NCI-H1048 (cell line): ENCODE data around the gene PRR23E.

Experiments
- DNase-seq: peaks from one replicate; lab custom pipeline; 2025; lab: John Stamatoyannopoulos, UW

PRR23E gene

DNA sequence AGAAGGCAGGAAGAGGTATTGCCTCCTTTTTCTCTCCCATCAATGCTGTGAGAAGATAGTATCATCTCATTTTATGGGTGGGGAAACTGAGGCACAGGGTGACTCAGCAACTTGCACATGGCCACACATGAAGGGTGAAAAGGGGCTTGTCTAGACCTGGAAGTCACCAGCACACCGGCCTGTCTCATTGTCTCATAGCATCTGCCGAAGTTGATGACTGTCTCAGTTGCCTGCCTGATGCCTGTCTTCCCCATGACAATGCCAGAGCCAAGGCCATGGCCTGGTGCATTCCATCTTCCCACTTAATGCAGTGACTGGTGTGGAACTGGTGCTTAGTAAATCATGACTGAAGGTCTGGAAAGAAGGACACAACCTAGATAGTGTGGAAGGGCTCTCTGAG, 27.9 kb upstream of the PRR23E start:
- no peak for DNase-seq

DNA sequence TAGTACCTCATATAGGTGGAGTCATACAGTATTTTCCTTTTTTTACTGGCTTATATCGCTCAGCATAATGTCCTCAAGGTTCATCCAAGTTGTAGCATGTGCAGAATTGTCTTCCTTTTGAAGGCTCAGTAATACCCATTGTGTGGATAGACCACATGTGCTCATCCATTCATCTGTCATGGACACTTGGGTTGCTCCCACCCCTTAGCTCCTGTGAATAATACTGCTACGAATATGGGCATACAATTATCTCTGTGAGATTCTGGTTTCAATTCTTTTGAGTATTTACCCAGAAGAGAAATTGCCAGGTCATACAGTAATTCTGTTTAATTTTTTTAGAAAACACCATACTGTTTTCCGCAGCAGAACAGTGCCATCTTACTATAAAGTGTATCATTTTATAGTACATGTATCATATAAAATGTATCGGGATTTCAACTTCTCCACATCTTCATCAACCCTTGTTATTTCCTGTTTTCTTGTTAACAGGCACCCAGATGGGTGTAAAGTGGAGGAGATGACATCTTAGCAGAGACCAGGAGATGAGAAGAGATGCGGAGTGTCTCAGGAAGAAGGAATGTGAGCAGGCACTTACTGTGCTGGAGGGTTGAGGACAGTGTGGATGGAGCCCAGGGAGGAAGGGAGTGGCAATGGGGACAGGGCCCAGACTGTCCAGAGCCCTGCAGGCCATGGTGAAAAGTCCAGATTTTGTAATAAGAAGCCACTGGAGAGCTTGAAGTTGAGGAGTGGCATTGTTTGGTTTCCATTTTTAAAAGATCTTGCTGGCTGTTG, 27.0 kb upstream of the PRR23E start:
- no peak for DNase-seq

DNA sequence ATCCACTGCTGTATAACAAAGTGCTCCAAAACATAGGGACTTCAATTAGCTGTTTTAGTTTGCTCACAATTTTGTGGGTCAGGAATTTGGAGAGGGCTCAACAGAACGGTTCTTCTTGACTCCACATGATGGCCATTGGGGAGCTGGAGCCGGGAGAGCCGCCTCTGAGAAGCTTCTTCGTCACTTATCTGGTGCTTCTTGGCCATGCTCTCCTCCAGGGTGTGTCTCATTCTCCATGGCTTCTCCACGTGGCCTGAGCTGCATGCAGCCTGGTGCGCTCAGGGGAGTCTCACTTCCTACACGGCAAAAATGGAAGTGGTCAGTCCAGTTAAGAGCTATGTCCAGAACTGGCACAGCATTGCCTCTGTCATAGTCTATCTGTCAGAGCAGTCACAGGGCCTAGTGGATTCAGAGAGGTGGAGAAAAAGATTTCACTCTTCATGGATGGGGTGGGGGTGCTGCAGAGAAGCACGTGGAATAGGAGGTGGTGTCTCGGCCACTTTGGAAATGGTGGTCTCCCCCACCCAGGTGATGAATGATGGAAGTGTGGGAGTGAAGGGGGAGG, 26.3 kb upstream of the PRR23E start:
- no peak for DNase-seq

DNA sequence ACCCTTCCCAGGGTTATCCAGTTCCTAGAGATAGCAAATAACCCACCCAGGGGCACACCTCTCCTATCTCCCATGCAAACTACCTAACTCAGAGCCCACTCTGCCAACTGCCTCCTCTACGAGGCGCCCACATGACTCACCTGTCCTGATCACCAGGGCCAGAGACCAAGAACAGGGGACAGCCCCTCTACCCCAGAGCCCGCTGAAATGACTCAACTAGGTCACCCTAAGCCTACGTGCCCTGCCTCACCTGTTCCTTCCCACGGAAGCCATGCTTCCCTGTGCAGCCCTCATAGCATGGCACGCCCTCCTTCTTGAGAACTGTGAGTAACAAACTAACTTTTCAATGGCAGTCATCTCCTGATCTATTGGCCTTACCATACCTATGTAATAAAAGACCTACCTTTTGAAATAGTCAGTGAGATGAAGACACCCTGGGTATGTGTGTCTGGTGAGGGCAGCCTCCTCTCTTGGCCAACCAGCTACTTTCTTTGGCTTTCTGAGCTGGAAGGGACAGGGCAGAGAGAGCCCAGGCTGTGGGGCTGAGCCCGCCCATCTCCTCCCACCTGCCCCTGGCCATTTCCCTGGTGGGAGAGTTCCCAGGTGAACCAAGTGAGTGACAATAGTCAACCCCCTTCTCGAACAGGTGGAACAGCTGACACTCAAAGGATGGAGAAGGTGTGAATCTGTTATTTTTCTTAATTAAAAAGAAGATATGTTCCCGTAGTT, 25.5 kb upstream of the PRR23E start:
- no peak for DNase-seq

DNA sequence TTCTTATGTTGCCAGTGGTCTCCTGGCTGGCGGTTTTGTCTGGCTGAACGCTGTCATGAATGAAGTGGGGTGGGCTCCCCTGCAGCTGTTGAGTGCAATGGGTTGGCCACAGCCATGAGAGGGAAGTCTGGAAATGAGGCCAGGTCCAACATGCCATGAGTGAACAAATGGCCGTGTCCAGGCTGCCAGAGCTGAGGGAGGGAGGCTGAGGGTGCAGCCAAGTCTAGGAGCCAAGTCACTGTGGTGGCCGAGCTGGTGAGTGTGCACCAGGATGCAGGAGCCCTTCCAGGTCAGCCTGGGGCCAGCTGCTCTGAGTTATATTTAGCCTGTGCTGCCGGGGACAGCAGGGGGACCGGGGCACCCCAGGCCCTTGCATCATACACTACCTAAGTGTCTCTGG, 24.7 kb upstream of the PRR23E start:
- DNase-seq: no peak

DNA sequence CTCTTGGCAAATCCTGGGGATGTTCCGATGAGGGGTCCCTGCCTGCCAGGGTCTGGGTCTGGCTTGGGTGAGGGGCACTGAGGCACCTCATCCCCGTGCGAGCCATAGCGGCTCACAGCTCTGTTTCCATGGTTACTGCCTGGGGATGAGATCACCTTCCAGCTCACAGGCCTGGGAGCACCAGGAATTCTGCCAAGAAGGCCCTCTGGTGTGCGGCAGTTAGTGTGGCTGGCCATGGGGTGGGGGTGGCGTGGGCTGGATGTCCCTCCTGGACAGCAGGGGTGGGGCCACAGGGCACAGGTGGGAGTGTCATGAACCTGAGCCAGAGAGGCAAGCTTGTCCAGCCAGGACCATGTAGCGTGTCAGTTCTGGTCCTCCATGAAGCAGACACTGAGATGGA, 22.1 kb upstream of the PRR23E start:
- DNase-seq: no peak

DNA sequence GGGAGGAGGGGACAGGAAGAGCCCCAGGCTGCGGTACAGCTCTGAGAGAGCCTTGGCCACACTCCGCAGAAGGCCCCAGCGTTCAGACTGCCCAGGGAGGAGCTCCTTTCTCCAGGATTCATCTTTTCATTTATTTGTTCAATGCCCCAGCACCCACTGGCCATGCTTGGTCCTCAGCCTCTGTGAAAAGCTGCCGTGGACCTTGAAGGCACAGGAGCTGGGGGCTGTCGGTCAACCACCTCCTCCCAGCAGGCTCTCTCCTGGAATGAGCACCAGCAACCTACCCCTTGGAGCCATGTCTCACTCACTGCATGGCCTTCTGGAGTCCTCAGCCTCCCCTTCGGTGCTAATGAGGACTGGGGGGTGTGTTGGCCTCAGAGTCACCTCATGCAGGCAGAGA, 21.6 kb upstream of the PRR23E start:
- DNase-seq: no peak

DNA sequence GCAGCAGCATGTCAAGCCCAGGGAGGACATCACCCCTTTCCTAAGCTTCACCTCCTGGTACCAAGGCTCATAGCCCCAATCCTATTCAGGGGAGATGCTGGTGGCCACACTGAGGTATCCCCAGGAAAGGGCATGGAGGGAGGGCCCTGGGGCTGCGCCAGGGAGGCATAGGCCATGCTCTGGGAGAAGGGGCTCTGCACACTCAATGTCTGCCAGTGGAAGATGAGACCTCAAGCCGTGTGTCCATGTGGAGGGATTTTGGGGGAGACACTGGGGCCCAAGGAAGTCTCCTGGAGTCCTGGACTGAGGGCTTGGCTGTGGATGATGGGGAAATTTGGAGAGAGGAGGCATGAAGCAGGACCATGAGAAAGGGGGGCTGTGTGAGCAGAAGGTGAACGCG, 21.2 kb upstream of the PRR23E start:
- no peak for DNase-seq

DNA sequence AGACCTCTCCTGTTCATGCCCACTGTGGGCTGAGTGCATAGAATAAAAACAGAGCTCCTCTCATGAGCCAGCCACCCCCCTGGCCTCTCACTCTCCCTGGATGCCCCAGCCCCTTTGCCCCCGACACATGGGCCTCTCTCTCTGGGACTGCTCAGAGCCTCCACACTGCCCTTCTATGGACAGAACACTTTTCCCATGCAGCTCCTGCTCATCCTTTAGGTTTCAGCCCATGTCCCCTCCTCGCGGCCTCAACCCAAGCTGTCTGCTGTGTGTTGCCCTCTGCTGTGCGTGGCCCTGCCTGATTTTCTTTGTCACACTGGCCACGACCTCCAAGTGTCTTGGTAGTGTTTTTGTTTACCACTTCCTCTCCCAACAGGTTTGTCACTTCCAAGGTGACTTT, 20.7 kb upstream of the PRR23E start:
- DNase-seq: no peak

DNA sequence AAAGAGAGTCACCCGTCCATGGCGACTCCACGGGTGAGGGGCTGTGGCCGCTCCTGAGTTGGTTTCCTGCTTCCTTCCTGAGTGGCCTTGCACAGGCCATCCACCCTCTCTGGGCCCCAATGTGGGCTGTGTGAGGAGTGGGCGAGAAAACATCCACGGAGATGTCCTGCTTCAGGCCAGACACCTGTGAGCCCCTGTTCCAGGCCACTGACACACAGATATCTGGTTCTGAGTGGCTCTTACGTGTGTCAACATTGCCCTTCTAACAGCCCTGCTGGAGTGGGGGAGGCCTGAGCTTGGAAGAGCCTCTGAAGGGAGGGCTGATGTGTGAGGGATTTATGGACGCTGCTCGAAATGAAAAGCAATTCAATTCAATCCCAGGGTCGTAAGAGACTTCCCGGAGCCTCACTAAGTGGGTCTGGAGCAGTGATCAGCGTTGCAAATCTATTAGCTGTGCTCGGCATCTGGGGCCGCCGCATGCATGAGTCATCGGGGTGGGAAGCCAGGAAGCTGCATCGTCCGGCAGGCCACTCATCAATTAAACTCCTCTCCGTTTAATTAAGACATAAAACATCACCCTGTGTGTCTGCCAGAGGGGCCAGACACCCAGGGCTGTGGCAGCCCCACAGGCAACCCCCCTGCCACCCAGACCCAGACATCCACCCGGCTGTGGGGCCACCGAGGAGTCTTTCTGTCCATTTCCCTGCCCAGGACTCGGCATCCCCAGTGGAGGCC, 20.0 kb upstream of the PRR23E start:
- DNase-seq: no peak

DNA sequence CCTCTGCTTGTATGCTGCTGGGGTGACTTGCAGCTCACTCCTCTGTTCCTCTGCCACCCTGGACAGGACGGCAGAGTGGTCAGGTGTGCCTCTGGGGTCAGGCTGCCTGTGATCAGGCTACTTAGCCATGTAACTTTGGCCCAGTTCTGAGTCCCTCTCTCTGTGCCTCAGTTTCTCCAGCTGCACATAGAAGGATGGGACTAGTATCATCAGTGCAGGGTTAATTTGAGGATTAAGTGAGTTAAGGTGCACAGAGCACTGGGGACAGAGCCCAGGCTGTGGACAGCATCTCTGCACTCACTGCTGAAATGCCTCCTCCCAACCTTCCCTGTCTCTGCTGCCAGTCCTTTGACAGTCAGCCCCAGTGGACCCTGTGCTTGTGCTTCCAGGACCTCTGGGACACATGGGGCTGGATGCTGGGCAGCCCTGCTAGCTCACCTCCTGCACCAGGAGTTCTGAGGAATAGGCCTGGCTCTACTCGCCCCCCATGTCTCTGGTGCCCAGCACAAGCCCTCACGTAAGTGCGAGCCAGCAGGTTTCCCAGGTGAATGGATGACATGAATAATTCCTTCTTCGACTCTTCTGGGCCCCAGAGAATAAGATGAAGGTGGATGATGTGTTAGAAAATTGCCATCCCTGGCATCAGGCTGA, 19.3 kb upstream of the PRR23E start:
- DNase-seq: no peak

DNA sequence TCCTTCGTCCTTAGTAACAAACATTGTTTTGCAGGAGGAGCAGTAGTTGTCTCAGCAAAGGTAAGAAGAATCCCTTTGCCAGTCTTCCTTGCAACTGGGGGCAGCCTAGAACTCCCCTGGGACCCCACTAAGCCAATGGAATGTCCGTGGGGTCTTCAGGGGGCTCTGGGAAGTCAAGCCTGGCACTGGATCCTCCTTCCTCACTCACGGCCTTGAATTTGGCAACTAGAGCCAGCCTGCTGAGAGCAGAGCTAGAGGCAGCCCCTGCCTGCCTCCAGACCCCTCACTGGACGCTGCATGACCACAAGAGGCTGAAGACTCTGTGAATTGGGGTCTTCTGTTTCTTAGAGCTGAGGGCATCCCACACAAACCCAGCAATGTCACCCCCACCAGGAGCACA, 18.6 kb upstream of the PRR23E start:
- no peak for DNase-seq

DNA sequence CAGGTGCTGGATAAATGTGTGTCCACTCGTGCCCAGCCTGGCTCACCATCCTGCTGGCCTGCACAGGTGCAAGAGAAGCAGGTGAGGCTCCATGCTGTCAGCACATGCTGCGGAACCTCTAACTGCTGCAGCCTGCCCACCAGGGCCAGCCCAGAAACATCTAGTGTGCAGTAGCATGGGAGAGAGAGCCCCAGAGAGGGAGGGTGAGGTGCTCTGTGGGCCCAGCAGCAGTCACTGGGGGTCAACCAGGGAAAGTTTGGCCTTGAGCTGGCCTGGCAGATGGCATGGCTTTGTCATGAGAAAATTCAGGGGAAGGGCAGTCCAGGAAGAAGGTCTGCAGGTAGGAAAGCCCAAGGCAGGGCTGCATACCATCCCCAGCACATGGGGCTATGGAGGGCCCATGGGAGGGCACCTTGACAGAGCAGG, 18.2 kb upstream of the PRR23E start:
- DNase-seq: no peak

DNA sequence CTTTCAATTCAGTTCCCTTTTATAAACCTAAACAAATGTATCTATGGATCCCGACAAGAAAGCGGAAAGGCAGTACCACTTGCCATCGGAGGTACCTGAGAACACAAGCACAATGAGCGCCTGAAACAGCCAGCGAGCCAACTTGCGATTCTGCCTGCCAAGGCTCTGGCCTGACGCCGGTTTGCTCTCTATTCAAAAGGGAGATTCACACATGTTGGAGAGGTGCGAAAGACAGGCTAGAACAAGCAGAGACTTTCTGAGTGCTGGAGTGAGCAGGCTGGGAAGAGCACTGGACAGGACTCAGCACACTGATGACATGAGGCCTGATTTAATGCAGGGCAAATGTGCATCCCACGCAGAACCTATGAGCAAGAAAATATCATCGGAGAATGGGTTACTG, 17.7 kb upstream of the PRR23E start:
- no peak for DNase-seq

DNA sequence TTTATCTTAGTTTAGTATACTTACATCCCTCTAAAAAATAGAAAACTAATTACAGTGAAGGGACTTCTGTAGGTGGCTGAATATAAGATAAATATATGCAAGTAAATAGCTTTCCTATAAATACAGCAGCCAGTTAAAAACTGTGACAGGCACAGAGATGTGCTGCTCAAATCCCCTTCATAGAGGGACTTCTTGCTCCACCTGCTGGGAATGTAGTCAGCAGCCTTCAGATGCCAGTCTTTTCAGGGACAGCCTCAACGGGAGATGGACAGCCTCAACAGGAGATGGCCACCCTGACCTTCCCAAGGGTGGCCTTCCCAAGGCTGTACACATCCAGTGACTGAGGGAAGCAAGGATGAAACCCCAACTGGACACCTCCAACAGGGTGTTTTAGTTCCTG, 15.7 kb upstream of the PRR23E start:
- no peak for DNase-seq

DNA sequence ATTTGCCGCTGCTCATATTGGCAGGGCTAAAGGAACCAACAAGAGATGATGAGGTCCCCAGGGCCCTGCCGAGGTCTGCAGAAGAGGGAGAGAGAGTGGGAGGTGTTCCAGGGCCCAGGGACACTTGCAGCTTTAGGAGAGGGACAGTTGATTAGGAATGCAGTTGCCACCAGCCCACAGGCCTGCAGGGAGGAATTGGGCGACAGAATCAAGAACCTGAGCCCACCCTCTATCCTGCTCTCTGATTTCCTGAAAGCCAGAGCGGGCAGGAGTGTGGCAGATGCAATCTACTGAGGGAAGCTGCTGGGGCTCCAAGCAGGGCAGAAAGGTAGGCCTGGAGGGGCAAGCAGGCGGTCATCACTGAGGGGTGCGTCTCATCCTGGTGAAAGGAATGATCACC, 12.1 kb upstream of the PRR23E start:
- no peak for DNase-seq

DNA sequence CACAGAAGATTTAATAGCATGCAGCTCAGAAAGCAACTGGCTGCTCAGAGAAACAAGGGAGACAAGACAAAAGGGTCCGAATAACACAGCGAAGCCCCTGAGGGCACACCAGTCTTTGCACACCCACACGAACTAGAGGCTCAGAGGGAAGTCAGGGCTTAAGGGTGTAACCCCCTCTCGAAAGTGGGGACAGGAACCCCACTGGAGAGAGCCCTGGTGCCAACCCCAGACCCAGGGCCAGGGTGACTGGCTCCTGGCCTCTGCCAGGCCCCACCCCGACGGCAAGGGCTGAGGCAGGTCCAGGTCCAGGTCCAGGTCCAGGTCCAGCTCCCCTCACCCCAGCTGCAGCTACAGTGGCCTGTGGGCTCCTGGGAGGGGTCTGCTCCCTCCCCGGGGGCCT, 10.5 kb upstream of the PRR23E start:
- DNase-seq: no peak

DNA sequence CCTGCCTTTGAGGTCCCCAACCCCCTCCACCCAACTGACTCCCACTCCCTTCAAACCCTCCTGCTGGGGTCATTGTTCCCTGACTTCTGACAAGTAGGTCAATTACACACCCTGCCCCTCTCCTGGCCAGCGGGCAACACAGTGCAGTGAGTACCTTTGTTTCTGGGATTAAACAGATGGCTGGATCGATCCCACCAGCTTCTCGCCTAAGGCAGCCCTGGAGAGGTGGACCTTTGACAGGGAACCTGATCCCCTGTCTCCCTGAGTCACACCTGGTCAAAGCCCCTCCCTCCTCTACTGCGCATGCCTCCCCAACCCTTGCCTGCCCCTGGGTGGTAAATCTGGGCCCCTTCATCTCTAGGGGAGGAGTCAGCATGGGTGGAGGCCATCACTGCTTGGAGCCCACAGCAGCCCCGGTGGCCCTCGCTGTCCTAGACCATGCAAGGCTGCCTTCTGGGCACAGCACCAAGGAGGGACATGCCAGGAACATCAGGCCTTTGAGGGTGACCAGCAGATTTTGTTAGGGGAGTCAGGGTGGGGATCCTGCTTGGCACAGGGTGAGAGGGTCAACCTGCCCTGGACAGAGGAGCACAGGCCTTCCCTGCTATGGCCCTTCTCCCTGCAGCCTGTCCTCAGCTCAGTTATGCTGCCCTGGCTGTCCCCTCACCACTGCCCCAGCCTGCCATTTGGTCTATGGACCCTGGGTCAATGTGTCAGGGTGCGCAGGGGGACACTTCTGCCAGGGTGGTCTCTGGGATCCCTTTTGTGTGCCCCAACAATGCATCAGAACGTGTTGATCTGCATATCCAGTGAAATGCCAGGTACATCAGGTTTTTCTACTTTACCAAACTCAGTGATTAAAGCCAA, 9.8 kb upstream of the PRR23E start:
- DNase-seq: no peak

DNA sequence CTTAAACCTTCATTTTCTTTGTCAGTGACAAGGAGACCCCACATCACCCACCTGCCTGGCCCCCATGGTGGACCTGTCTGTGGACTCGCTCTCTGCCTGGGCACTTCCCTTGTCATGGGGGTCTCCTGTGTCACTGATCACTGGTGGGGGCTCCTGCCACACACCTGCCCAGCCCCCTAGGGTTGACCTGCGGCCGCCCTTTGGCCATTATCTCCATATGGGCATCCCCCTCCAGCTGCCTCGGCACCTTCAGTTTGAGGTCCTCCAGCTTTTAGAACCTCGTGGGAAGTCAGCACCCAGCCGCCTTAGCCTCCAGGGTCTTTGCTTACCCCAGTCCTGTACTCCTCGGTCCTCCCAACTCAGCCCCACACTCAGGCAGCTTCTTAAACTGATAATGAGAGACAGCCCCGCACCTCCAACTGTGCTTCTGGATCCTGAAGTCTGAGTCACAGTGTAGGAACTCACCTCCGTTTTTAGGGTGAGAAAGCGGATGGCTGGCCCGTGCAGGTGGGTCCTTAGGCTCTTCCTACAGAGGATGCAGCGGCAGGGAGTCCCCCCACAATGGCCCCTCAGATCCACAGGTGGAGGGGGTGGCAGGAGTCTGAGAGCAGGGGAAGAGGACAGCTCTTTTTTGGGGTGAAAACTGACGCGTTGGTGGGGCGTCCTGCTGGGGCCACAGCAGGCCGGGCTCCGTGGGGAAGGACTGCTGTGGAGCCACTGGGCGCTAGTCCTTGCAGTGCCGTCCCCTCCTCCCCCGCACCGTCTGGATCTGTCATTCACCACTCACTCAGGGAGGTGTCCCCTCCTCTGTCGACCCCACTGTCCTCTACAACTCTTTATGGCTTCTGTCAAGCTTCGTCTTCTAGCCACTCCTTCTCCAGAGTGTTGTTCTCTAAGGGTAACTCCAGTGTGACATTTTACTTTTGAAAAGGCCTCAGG, 8.7 kb upstream of the PRR23E start:
- DNase-seq: no peak

DNA sequence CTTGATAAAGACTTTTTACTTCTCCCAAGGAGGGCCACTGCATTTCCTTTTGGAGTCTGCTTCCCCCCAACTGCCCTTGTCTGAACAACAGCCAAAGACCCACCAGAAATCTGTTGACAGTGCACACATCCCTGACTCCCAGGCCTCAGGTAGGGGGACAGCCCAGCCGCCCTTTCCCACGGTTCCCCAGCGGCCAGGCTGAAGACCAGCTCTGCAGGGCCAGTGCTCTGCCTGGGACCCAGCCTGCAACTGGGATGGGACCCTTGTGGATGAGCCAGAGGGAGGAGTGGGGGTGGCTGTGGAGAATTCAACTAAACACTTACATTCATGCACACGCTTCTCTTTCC, 8.1 kb upstream of the PRR23E start:
- no peak for DNase-seq
